Endothelial cell of umbilical vein (primary cell): ENCODE measurements around the gene HYAL3. TPM values are rescaled to one million over a fixed set of nuclear protein-coding genes. Genes with fewer than 3 reads are reported as not detected.

ENCODE experiments used
- BruUV-seq: library from RNA; stranded (reverse); fragments of 400-500 nt; replicated peaks from 2 replicates; lab custom pipeline; 2021; lab: Mats Ljungman, UMichigan
- CTCF ChIA-PET: fragments of 300-600, 350-600 bp; sonication (Branson Sonifier 250); formaldehyde crosslinking; loops from one replicate; lab custom pipeline; 2021; ENCODE audit warnings: antibody characterized with exemption, inconsistent platforms; lab: Charles Lee
- POLR2A ChIA-PET: fragments of 300-600, 350-600 bp; sonication (Branson Sonifier 250); formaldehyde crosslinking; loops from one replicate; lab custom pipeline; 2021; ENCODE audit warnings: antibody characterized with exemption, inconsistent platforms; lab: Charles Lee
- DNase-seq: peaks from one replicate; pipeline ENCODE4 v3.0.0-alpha.2; 2011; ENCODE audit warnings: low read depth, low spot score
- FAIRE-seq: peaks from 2 replicates; lab custom pipeline; 2011; peaks lifted over from hg19 to GRCh38; lab: Jason Lieb, UNC
- H2AFZ ChIP-seq: 2 replicates; pipeline ENCODE4 v1.6.0; 2012; ENCODE audit warnings: low read depth, low read length, control low read depth, inconsistent platforms
- H3K27ac ChIP-seq: 2 replicates; pipeline ENCODE4 v1.5.1; 2011; ENCODE audit warnings: low read depth, mild to moderate bottlenecking, control low read depth, low read length, moderate library complexity; ENCODE audit not compliant: insufficient read depth
- H3K27me3 ChIP-seq, 2 experiments: 2 replicates each; pipeline versions ENCODE4 v1.6.0 to v1.6.1; 2011; ENCODE audit warnings: low read length in 2 of 2, mixed read lengths in 1 of 2; ENCODE audit not compliant: control insufficient read depth in 2 of 2, insufficient read depth in 2 of 2
- H3K36me3 ChIP-seq, 2 experiments: 2 replicates in 1 of 2; 3 replicates in 1 of 2; pipeline ENCODE4 v1.5.1; 2011; ENCODE audit warnings: low read length in 2 of 2, mild to moderate bottlenecking in 1 of 2, moderate library complexity in 1 of 2; ENCODE audit not compliant: control insufficient read depth in 2 of 2, insufficient read depth in 2 of 2; ENCODE audit errors: extremely low read depth in 1 of 2
- H3K4me1 ChIP-seq: 3 replicates; pipeline ENCODE4 v1.5.1; 2011; ENCODE audit warnings: mild to moderate bottlenecking, low read length; ENCODE audit not compliant: control insufficient read depth, insufficient read depth; ENCODE audit errors: extremely low read depth
- H3K4me2 ChIP-seq: 2 replicates; pipeline ENCODE4 v1.6.1; 2011; ENCODE audit warnings: low read length, control low read depth, mixed read lengths; ENCODE audit not compliant: insufficient read depth
- H3K4me3 ChIP-seq, 3 experiments: fragments of 200-600 bp in 1 of 3; sonication (generic), shearing (Covaris generic) in 1 of 3; replicated peaks in 1 of 3; 2 replicates each; pipeline ENCODE4 v1.5.1; 2011 to 2016; ENCODE audit warnings: control low read depth in 3 of 3, low read length in 3 of 3, mild to moderate bottlenecking in 2 of 3, inconsistent platforms in 1 of 3, low read depth in 1 of 3, moderate library complexity in 1 of 3; ENCODE audit not compliant: insufficient read depth in 1 of 3
- H3K79me2 ChIP-seq: 2 replicates; pipeline ENCODE4 v1.6.0; 2012; ENCODE audit warnings: low read length, inconsistent platforms; ENCODE audit not compliant: control insufficient read depth, insufficient read depth
- H3K9ac ChIP-seq: replicated peaks from 2 replicates; pipeline ENCODE3; 2011; ENCODE audit warnings: low read length, control low read depth; ENCODE audit not compliant: insufficient read depth; ENCODE audit errors: extremely low read depth
- H3K9me1 ChIP-seq: replicated peaks from 3 replicates; pipeline ENCODE4 v1.6.0; 2011; ENCODE audit warnings: mild to moderate bottlenecking, low read length; ENCODE audit not compliant: control insufficient read depth, insufficient read depth; ENCODE audit errors: extremely low read depth
- H3K9me3 ChIP-seq: replicated peaks from 2 replicates; pipeline ENCODE4 v1.5.1; 2012; ENCODE audit warnings: low read length, inconsistent platforms; ENCODE audit not compliant: control insufficient read depth, insufficient read depth
- H4K20me1 ChIP-seq: replicated peaks from 2 replicates; pipeline ENCODE3; 2011; ENCODE audit warnings: mild to moderate bottlenecking, low read length; ENCODE audit not compliant: control insufficient read depth, insufficient read depth; ENCODE audit errors: extremely low read depth
- CTCF ChIP-seq, 2 donors: IDR thresholded peaks; 1 replicate in 1 of 2; 2 replicates in 1 of 2; pipeline ENCODE4 v1.5.1; 2011; ENCODE audit warnings: low read length in 2 of 2, mild to moderate bottlenecking in 2 of 2, moderate library complexity in 2 of 2, control low read depth in 1 of 2, inconsistent platforms in 1 of 2, low read depth in 1 of 2; ENCODE audit not compliant: insufficient read depth in 1 of 2; ENCODE audit errors: extremely low read depth in 1 of 2
- EZH2 ChIP-seq: IDR thresholded peaks from 2 replicates; pipeline ENCODE4 v1.6.1; 2012; ENCODE audit warnings: borderline replicate concordance, low read depth, mild to moderate bottlenecking, moderate library complexity, low read length, inconsistent platforms; ENCODE audit not compliant: severe bottlenecking
- FOS ChIP-seq: IDR thresholded peaks from 2 replicates; pipeline ENCODE4 v1.6.1; 2011; ENCODE audit warnings: mild to moderate bottlenecking, low read length, moderate library complexity, borderline replicate concordance; ENCODE audit not compliant: insufficient read depth
- GATA2 ChIP-seq: IDR thresholded peaks from 2 replicates; pipeline ENCODE4 v1.7.0; 2011; ENCODE audit warnings: low read depth, mild to moderate bottlenecking, moderate library complexity, mixed read lengths, low read length; ENCODE audit not compliant: insufficient read length, insufficient read depth
- JUN ChIP-seq: IDR thresholded peaks from 2 replicates; pipeline ENCODE4 v1.6.1; 2011; ENCODE audit warnings: borderline replicate concordance, low read depth; ENCODE audit not compliant: insufficient read length, insufficient read depth
- MAX ChIP-seq: IDR thresholded peaks from 2 replicates; pipeline ENCODE4 v1.6.1; 2011; ENCODE audit not compliant: insufficient read depth, insufficient read length
- MYC ChIP-seq: IDR thresholded peaks from one replicate; pipeline ENCODE4 v1.6.1; 2011; ENCODE audit warnings: mild to moderate bottlenecking, low read depth, low read length
- POLR2A ChIP-seq: IDR thresholded peaks from 2 replicates; pipeline ENCODE4 v1.6.1; 2012; ENCODE audit warnings: low read depth, mild to moderate bottlenecking, control low read depth, low read length
- POLR2AphosphoS5 ChIP-seq: IDR thresholded peaks from 2 replicates; pipeline ENCODE4 v1.6.1; 2012; ENCODE audit warnings: low read depth, mild to moderate bottlenecking, control low read depth, low read length, moderate library complexity; ENCODE audit not compliant: insufficient read depth
- dilution Hi-C: fragments of 300-500 bp; cut with MboI; formaldehyde crosslinking; loops from one replicate; pipeline ENCODE4 v1.15.0; 2019; ENCODE audit warnings: low sequenced_read_pairs; ENCODE audit not compliant: extremely low pct_ligation_motif_present
- intact Hi-C: fragments of 100-400 bp; cut with micrococcal nuclease; formaldehyde crosslinking; loops from one replicate; pipeline ENCODE4 v1.10.0; 2022
- polyA plus RNA-seq, 4 experiments: library from polyadenylated mRNA; depleted of rRNA in 3 of 4; stranded (reverse) in 3 of 4; unstranded in 1 of 4; fragments of >200 nt; gene quantifications; 2 replicates each; pipeline versions ENCODE4 v1.2.1 to v1.2.3, GENCODE V29; 2011 to 2012; ENCODE audit warnings: missing spikeins in 1 of 4
- total RNA-seq: library from RNA; stranded (reverse); gene quantifications from 2 replicates; pipeline ENCODE4 v1.2.3, GENCODE V29; 2021

Gene HYAL3
- total and polyA plus RNA-seq, 2 donors (not counting 3 experiments of a cell fraction or from before 2014, with no cell fraction given) = 4.8 to 11.5 TPM

GRCh38 chr3:50322115-50322385 lies 22.8 kb upstream of the HYAL3 start:
- DNase-seq (no peak), FAIRE-seq (no peak)
- dilution Hi-C loops (no loop called here), intact Hi-C loops (loop anchor here (1.0 to 2.0 kb wide), 2 partner anchors 30 to 155 kb away; partner anchors contain the start of gene IFRD2)
- ChIA-PET CTCF (interaction anchor here (1.0 to 4.3 kb wide), 4 partner anchors 14 to 220 kb away, joined by 4 to 66 read pairs (median 23); partner anchors contain the start of genes HYAL3 and NAA80), POLR2A (interaction anchor here (5.1 kb wide), 1 partner anchor 14 kb away, joined by 38 read pairs; no protein-coding TSS in a partner anchor)
- TF ChIP-seq FOS (no peak), GATA2 (no peak), POLR2AphosphoS5 (peak; percentile 12), JUN (no peak), POLR2A (peak; percentile 59), CTCF (IDR thresholded peaks at IDR 0.05; ENCODE audit: extremely low read depth in 1 of 2, insufficient read depth in 1 of 2, low read depth in 1 of 2, low read length in 2 of 2) (no peak), EZH2 (no peak), MAX (no peak), MYC (no peak)
- Histone ChIP-seq H3K9ac (peak overlapping the region; percentile 88), H2AFZ (no peak overlapping the region), H3K9me1 (no peaks in the 10 kb centered on the region), H3K9me3 (no peaks in the 10 kb centered on the region), H3K27ac (peak overlapping the region; percentile 99), H3K4me3 (peak overlapping the region; percentile 31 to 89 (median 62)), H4K20me1 (no peaks in the 10 kb centered on the region), H3K4me1 (peaks cover 60% of the 10 kb centered on the region), H3K4me2 (peak overlapping the region; percentile 75), H3K79me2 (peaks cover 49% of the 10 kb centered on the region), H3K27me3 (no peaks in the 10 kb centered on the region), H3K36me3 (peaks cover 10 to 36% of the 10 kb centered on the region in 2 experiments)
- BruUV-seq = TSS peak; percentile 69
